GM18498 (cell line): ENCODE results near the gene SLC35B2.

ENCODE experiments used
- ATAC-seq: cut with Tn5 transposase; IDR thresholded peaks from one replicate; pipeline ENCODE4 v1.9.1; 2021; ENCODE audit warnings: mild to moderate bottlenecking, moderate library complexity; ENCODE audit not compliant: unreplicated experiment

Gene SLC35B2, protein sequence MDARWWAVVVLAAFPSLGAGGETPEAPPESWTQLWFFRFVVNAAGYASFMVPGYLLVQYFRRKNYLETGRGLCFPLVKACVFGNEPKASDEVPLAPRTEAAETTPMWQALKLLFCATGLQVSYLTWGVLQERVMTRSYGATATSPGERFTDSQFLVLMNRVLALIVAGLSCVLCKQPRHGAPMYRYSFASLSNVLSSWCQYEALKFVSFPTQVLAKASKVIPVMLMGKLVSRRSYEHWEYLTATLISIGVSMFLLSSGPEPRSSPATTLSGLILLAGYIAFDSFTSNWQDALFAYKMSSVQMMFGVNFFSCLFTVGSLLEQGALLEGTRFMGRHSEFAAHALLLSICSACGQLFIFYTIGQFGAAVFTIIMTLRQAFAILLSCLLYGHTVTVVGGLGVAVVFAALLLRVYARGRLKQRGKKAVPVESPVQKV

DNA sequence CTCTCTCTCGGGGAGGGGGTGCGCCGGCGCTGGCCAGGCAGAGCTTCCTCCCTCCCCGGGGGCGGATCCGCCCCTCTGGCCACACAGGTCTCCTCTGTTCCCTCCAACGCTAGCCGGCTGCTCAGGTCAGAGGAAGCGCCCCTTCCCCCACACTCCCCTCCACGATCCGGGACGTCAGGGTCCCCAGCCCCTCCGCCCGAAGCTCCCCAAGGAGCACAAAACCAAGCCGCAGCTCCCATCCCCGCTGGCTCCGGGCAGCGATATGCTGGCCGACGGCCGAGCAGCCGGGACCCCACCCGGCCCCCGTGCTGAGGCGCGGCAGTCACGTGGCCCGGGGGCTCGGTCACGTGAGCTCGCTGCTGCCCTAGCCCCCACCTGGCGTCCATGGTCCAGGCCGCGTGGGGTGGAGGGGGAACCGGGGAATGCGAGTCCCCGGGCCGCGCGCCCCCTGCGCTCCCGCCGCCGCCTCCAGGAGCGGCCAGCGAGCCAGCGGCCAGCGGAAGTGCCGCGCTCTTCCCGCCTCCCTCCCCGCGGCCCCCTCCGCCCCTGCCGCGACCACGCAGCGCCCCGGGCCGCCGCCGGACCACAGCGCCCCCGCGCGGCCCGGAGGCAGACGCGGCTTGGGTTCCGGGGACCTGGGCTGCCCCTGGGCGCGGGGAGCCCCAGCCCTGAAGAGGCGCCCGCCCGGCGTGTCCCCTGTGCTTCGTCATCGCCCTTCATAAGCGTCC is at the start of gene SLC35B2:
Gene SLC35B2 (minus strand): TSS at position 504 of the 728 bp plus-strand sequence. CDS start 118 bp downstream, at position 386.
- ATAC-seq = peak; percentile 59

DNA sequence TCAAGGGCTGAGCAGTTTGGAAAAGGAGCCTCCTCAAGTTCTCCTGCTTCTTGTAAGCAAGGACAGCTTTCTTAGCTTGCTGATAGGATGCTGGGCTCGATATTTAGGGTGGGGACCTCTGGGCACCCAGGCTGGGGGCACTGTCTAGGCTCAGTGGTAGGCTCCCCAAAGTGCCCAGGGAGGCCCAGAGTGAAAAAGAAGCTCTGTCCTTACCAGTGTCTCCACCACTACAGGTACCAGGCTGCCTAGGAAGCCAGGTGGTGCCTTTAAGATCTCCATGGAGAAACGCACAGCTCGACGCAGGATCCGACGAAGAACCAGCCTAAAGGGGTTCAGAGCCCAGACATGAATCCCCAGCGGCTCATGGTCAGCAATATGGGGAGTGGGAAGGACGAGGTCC is 49.4 kb upstream of the SLC35B2 start:
- no peak for ATAC-seq

DNA sequence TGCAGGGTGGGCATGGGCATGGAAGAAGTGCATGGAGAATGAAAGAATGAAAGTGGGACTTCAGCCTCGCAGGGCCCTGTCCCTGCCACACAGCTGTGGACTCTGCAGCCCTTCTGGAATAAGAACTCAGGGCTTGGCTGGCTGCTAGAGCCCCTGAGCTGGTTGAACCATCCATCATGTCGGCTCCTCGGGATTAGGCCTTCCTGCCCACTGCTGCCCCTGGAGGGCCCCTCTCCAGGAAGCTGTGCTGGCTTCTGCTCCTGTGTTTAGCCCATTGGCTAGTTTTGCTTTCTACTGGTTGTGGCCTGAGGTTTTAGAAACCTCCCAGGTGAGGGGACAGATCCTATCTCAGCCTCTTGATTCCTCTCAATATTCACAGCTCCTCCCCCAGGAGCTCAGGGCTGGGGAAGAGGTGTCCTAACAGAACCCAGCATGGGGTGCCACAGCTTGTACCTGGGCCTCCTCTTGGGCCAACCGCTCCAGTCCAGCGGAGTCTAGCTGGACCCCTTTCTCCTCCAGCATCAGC is 47.9 kb upstream of the SLC35B2 start:
- ATAC-seq = no peak

DNA sequence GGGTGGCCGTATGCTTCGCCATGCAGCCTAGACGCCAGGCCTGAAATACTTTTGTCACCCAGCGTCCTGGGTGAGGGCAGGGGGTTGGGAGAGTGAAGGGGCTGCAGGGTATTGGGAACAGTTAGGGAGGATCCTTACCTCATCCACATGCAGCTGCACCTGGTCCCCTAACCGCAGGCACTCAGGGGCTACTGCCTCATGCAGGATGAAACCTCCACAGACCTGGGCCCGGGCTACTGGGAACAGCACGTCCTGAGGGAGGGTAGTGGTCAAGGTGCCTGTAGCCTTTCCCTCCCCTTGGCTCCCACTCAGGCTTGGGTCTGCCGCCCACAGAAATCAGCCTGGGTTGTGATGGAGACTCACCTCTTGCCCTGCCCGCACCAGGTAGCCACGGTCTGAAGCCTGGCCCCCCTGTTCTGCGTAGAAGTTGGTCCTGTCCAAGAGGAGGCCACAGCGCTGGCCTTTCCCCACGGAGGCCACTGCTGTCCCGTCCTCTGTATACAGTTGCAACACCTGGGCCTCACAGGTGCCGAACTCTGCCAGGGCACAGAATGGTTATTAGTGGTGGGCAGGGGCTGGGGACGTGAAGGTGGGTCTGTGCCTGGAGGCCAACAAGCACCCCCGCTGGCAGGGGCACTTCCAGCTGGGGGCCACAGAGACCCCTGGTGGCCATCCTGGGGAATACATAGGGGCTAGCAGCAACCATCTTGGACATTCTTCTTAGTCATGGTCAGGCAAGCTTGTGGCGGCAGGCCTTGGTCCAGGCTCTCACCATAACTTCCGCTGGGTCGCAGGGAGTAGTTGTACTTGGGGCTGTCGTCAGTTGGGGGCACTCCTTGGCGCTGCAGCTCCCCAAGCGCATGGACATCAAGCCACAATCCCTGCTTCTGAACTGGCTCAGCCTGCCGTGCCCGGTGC is 47.2 kb upstream of the SLC35B2 start:
- no peak for ATAC-seq

DNA sequence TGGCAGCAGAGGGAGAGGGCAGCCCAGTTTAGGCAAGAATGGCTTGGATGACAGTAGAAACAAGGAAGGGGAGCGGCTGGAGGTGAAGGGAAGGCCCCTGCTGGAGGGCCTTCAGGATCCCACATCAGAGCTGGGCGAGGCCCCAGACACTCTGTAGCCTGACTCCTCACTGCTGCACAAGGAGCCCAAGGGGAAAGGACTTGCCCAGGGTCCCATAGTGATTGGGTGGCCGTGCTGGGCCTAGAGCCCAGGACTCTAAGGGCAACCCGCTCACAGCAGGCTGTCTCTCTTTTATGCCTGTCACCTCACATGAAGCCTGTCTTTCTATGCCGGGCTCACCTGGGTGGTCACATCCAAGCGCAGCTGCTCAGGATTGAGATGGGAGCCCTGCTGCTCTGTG is 46.5 kb upstream of the SLC35B2 start:
- no peak for ATAC-seq

DNA sequence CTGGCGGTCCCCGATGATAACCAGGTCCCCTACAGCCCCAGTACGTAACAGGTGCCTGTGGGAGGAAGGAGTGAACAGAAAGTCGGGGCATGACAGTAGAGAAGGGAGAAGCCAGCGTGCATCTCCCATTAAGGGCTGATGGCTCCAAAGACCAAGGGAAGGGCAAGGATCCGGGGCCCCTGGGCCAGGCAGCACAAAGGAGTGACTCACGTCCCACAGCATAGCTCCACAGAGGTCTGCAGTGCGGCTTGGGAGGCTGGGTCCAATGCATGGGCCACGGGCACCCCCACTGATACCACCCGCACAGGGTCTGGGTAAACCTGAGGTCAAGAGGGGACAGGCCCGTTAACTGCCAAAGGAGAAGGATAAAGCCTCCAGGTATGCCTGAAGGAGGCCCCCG is 45.5 kb upstream of the SLC35B2 start:
- no peak for ATAC-seq

DNA sequence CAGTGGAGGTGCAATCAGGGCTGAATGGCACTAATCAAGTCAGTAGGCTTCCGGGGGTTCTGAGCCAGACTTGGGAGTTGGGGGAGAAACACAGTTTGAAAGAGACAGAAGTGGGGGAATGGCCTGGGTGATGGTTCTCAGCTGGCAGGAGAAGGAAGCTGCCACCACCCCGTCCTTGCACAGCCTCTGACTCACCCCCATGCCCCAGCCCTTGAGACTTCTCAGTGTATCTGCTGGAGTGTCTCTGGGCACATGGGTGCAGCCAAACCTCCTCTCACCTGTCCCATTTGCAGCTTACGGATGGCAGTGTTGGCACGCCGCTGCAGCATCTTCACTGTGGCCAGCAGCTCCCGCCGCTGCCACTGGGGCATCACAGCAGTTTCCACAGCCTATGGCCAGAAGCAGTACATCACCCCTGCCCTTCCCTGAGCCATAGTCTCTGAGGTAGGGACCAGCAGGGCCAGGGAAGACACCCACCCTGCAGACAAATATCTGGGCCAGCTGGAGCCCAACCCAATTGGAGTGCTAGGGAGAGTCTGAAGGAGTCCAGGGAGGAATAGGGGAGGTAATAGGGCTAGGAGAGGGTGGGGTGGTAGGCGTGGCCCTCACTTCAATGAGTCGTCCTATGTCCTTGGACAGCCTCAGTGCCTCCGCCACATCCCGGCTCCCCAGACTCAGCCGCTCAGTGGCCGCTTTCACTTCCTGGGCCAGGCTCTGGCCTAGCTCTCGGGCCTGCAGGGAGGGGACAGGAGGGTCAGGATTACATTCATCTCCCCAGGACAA is 44.6 kb upstream of the SLC35B2 start:
- no peak for ATAC-seq

DNA sequence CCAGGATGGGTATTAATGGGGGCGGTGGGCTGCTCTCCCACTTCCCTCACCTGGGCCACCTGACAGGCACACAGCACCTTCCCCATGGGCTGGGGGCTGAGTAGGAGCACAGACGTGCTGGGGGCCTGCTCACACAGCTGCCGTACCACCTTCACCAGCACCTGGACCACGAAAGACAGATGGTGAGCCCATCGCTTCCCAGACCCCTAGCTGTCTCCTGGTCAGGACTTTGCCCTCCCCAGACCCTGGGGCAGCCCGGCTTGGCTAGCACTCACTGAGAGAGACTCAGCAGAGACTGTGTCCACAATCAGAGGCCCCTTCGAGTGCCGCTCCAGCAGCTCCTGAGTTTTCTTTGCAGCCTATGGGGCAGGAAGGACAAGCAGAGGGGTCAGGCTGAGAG is 43.8 kb upstream of the SLC35B2 start:
- ATAC-seq = no peak

DNA sequence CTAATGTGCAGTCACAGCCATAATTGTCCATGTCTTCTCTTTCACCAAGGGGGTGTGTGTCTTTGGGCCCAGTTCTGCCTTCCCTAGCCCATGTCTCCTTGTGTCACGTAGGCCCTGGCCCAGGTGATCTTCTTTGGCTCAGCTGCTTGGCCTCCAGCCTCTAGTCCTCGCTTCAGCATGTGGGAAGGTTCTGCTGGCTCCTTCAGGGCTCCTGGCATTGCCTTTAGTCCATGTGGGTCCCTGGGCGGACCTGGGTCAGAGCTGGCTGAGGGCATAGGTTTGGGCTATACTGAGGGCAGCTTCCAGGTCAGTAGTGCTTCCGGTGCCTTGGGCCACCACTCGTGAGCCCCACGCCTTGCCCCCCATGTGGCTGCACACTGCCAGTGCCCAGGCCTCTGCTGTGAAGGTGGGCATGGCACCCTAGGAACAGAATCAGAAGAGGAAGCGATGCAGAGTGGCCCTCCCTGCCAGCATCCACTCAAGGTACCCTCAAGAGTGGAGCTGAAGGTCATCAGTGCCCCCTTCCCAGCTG is 43.0 kb upstream of the SLC35B2 start:
- no peak for ATAC-seq

DNA sequence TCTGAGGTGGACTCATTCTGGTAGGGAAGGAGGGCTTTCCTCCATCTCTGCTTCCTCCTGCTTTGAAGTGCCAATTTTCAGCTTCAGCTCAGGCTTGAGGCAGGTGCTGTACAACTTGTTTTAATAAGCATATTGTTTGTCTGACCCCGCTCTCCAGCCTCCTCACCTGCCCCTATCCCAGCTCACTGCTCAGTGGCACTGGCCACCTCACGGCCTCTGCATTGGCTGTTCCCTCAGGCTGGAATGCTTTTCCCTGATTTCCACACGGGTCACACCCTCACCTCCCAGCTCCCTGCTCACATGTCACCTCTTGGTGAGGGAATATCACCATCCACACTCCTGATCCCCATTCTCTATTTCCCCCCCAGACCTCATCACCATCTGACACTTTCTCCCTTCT is 41.5 kb upstream of the SLC35B2 start:
- no peak for ATAC-seq

DNA sequence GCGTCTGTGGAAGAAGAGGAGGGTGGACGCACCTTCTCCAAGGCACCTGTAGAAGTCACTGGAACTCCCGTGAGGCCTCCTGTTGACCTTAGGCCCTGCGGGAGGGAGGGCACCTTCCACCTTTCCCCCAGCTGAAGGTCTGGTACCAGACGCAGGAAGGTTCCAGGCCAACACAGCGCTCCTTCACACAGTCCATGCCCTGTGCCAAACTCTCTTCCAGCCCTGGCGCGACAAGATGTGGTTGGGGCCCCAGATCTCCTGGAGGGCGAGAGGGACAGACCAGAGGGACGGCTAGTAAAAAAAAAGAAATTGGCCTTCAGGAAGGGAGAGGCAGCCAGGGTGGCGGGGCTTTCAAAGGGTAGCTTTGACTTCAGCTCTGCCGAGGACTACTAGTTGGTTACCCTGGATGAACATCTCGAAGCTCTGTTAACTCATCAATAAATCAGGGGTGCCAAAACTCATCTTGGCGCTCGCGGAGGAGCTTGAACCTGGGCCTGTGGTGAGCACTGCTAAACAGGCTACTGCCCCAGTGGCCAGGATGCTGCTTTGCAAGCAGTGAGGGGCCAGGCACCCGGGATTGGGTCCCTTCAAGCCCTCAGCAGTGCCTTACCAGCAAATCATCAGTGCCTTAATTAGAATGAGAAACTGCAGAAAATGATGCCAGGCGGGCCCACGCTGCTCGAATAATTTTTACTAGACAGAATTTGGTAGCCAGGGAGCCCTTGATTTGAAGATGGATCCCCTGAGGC is 40.9 kb upstream of the SLC35B2 start:
- no peak for ATAC-seq

DNA sequence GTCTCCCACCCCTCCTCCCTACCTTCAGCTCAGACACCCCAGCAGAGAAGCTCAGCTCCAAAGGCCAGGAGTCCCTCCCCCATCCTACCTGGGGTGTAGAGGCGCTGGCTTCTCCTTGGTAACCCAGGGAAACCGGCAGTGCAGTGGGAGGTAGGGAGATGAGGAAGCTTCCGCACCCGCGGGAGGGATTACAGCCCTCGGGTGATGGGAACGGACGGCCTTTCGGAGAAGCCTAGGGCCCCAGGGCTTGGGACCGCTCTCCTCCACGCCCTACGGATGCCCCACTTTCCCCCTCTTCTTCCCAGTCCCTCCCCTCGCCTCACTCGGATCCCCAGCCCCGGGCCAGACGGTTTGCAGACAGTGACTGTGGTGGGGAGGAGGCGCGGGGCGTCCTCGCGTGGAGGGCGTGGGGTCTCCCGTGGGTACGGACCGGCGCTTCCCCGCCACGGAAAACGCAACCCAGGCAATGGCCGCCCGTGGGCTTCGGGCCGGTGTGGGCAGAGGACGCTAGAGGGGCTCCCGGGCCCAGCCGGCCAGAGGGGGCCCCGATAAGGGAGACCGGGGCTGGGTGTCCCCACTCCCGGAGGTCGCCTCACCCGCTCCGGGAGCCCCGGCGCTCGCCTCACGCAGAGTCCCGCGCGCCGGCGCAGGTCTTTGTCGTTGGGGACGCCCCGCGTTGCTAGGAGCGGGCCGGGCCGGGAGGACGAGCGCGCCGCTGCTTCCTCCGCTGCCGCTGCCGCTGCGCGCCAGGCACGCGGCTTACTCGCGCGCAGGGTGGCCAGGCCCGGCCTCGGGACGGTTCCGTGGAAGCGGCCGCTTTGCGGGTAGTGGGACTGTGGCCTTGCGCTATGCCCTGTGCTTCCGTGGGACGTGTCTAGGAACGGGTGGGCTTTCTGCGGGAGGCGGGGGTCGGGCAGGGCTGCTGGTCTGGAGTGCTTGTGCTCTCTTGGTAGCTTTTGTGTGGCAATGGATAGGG is 40.0 kb upstream of the SLC35B2 start:
- ATAC-seq = peak; percentile 66

DNA sequence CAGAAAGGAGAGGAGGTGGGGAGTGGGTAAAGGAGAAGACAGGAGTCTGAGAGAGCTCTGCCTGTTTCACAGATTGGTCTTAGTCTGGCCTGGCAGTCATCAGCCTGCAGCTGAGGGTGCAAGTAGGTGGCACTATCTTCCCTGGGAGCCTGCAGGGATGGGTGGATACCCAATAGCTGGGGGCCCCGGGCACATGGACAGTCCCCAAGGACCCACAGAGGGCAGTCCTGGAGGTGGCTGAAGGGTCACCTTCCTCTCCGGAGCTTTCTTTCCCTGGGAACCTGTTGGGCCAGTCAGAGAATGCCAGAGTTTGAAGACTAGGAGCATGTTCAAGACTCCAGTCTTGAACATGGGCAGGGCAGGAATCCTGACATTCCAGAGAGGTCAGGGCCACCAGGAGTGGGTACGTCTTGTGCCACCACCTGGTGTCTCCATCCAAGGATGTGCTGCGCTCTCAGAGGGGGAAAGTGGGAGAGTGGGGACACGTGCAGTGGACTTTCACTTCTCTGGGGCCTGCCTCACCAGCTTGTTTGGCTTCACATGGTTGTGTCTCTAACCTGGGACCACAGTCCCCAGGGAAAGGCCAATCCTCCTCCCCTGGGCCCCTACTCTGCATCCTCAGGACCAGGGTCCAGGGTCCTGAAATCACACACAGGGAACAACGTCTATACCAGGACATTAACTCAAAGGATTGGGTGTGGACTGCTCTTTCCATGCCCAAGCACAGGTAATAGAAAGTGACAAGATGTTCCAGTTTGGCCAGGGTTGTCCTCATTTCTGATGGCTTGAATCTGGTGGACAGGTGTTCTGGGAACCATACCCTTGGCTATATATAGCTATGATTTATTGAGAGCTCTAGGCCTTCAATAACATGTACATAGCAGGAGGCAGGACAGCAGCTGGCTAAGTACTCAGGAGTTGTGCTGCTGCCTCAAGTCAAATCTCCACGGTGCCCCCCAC is 37.8 kb upstream of the SLC35B2 start:
- no peak for ATAC-seq

DNA sequence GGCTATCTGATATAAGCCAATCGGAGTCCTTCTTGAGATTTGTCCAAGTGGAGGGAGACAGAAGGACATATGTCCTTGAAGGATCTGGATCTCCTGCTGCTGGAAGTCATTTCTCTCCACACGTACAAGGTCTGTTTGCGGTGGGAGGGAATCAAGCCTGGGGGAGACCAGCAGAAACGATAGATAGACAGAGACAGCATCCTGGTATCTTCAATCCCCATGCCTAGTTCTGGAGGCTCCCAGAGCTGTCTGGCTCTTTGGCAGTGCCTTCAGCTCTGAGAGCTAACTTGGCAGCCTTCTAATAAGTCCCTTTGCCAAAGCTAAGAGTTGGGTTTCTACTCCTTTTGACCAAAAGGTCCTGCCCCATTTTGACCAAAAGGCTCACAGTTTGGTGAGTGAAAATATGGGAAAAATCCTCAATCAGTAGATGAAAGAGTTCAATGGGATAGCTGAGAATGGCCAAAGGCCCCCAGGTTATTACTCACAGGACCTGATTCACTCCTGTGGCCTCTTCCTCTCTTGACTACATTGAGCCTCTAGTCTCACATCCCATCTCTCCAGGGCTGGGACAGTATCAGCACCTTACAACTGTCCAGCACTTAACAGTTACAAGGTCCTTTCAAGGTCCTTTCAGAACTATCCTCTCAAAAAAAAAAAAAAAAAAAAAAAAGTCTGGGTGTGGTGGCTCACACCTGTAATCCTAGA is 35.5 kb upstream of the SLC35B2 start:
- no peak for ATAC-seq

DNA sequence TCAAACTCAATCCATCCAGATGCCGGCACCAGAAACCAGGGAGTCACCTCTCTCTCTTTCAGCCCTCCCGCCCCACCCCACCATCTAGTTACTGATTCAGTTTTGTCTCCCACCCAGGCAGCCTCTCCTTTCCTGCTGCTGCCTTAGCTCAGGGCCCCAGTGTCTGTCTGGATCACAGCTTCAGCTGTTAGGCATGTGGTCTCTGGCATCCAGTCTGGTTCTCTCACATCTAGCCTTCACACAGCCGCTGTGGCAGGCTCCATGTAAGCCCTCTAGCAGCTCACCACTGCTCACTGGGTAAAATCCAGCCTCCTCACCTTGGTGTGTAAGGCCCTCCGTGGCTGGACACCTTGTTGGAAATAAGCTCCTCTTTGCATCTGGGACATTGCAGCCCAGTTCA is 34.5 kb upstream of the SLC35B2 start:
- no peak for ATAC-seq

DNA sequence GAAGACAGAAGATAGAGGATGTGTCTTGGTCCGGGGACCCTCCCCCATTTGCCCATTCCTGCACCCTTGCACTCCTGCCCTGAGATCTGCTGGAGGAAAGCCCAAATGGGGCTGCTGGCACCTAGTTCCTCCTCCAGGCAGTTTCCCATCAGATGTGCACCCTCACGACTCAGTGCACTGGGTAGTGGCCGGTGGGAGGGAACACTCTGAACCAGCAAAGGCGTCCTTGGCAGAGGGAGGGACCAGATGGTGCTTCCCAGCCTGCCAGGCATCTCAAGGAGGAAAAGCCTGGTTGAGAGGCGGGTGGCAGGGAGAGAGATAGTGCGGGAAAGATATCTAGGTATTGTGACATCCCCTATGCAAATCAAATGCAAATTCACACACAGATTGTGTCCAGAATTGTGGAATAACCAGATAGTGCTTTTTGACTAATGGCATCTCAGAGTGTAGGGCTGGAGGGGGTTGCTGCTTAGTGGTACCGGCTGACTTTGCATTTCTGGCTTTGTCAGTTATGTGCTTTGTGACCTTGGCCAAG is 32.5 kb upstream of the SLC35B2 start:
- ATAC-seq = no peak
